Fibroblast of villous mesenchyme (primary cell): ENCODE measurements around the gene IL15. TPM values are rescaled to one million over a fixed set of nuclear protein-coding genes. Genes with fewer than 3 reads are reported as not detected.
"Not testable (repeated sequence)": the region's sequence is repeated elsewhere in the genome, so short reads cannot be mapped to it uniquely, and the experiment has no call there.

Experiments
- DNase-seq: peaks from one replicate; pipeline ENCODE4 v3.0.0-alpha.2; 2010; ENCODE audit warnings: low read depth
- H3K4me3 ChIP-seq: 2 replicates; pipeline ENCODE4 v1.5.1; 2011; ENCODE audit warnings: low read depth, mild to moderate bottlenecking, low read length
- total RNA-seq: library from RNA; depleted of rRNA; stranded (reverse); fragments of >200 nt; gene quantifications from 2 replicates; pipeline ENCODE4 v1.2.3, GENCODE V29; 2012
- TF ChIP-seq, protein P1 (sequence below): IDR thresholded peaks from 2 replicates; pipeline ENCODE4 v1.5.1; 2012; ENCODE audit warnings: low read depth, mild to moderate bottlenecking, low read length; ENCODE audit not compliant: insufficient read depth

The IL15 gene
- total RNA-seq, 1 donor = 9.5 TPM

GRCh38 chr4:141676087-141676670 lies 39.8 kb downstream of the IL15 start:
- H3K4me3 ChIP-seq = no peak overlapping the region
- DNase-seq = no peak
- TF ChIP-seq, protein P1, sequence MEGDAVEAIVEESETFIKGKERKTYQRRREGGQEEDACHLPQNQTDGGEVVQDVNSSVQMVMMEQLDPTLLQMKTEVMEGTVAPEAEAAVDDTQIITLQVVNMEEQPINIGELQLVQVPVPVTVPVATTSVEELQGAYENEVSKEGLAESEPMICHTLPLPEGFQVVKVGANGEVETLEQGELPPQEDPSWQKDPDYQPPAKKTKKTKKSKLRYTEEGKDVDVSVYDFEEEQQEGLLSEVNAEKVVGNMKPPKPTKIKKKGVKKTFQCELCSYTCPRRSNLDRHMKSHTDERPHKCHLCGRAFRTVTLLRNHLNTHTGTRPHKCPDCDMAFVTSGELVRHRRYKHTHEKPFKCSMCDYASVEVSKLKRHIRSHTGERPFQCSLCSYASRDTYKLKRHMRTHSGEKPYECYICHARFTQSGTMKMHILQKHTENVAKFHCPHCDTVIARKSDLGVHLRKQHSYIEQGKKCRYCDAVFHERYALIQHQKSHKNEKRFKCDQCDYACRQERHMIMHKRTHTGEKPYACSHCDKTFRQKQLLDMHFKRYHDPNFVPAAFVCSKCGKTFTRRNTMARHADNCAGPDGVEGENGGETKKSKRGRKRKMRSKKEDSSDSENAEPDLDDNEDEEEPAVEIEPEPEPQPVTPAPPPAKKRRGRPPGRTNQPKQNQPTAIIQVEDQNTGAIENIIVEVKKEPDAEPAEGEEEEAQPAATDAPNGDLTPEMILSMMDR = no peak

DNA sequence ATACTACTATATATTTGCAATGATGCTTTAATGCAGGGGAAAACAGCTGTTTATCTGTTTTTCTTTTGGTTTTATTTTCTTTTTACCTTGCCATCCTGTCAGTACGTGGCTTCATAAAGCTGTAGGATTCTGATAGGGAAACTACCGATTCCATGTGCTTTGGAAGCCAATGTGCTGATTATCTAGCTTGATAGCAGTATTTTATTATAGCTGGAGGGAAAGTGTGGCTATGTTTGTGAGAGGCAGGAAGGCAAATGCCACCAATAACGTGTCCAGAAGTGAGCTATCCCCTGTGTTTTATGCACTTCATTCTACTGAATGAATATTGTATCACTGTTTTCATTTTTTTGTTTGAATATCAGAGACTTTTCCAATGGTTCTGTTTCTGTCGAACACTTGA lies 43.7 kb downstream of the IL15 start:
- H3K4me3 ChIP-seq = no peak overlapping the region
- TF ChIP-seq, protein P1 = no peak
- no peak for DNase-seq

GRCh38 chr4:141684785-141685184 lies 48.4 kb downstream of the IL15 start:
- no peak overlapping the region for H3K4me3 ChIP-seq
- DNase-seq = no peak
- TF ChIP-seq, protein P1 = no peak

DNA sequence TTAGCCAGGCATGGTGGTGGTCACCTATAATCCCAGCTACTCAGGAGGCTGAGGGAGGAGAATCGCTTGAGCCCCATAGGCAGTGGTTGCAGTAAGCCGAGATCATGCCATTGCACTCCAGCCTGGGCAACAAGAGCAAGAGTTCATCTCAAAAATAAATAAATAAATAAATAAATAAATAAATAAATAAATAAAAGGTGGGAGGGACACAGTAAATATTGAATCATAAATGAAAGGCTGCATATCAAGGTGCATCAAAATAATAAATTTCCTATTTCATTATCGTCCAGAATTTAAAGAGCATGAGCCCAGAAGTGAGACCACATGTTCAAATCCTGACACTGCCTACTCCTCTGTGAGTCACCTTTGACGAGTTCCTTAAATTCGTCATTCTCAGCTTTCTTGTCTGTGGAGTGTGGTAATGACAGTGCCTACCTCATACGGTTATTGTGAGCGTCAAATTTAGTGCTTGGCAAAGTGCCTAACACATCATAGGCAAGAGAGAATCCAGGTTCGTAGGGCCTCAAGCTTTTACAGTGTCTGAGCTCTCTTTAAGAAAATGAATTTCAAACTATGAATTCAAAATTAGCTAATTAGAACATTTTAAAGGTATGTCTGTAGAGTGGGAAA lies 49.9 kb downstream of the IL15 start:
- DNase-seq = peak; percentile 52
- no peak overlapping the region for H3K4me3 ChIP-seq
- TF ChIP-seq, protein P1 = no peak

DNA sequence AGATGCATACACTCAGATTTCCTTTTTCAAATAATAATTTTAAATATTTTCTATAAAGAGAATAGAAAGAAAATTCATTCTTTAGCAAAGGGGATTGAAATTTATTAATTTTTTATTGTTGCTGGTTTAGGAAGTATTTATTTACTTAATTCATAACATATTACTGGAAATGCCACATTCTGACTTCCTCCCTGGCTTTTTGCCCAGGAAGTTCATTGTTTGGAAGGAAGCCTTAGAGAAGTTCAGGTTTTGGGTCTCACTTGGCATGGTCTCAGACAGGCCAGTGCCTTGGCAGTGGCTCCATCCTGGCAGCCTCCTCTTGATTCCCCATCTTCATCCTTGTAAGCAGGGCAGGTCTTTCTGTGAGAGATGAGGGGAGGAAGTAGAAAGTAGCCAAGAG lies 50.5 kb downstream of the IL15 start:
- DNase-seq = no peak
- TF ChIP-seq, protein P1 = no peak

GRCh38 chr4:141689726-141690296 lies 53.4 kb downstream of the IL15 start:
- DNase-seq, H3K4me3 ChIP-seq: not testable (repeated sequence)

More for the DNA sequence above, 50.5 kb downstream of the IL15 start:
- H3K4me3 ChIP-seq = no peak overlapping the region

DNA sequence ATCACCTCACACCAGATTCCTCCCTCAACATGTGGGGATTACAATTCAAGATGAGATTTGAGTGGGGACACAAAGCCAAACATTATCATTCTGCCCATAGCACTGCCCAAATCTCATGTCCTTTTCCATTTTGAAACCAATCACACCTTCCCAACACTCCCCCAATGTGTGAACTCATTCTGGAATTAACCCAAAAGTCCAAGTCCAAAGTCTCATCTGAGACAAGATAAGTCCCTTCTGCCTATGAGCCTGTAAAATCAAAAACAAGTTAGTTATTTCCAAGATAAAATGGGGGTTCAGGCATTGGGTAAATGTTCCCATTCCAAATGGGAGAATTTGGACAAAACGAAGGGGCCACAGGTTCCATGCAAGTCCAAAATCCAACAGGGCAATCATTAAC lies 54.9 kb downstream of the IL15 start:
- not testable (repeated sequence) for DNase-seq

DNA sequence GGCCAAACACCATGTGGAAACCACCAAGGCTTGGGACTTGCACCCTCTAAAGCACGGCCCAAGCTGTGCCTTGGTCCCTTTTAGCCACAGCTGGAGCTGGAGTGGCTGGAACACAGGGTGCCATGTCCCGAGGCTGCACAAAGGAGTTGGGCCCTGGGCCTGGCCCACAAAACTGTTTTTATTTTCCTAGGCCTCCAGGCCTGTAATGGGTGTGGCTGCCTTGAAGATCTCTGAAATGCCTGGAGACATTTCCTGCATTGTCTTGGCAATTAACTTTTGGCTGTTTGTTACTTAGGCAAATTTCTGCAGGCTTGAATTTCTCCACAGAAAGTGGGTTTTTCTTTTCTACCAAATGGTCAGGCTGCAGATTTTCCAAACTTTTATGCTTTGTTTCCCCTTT lies 55.7 kb downstream of the IL15 start:
- no peak overlapping the region for H3K4me3 ChIP-seq
- TF ChIP-seq, protein P1 = no peak
- DNase-seq = no peak

More for the DNA sequence above, 54.9 kb downstream of the IL15 start:
- H3K4me3 ChIP-seq = not testable (repeated sequence)
